Endothelial cell of umbilical vein (primary cell): ENCODE data around the gene OR5C1.

Source experiments
- CTCF ChIP-seq, 2 donors: IDR thresholded peaks; 1 replicate in 1 of 2; 2 replicates in 1 of 2; pipeline ENCODE4 v1.5.1; 2011; ENCODE audit warnings: low read length in 2 of 2, mild to moderate bottlenecking in 2 of 2, moderate library complexity in 2 of 2, control low read depth in 1 of 2, inconsistent platforms in 1 of 2, low read depth in 1 of 2; ENCODE audit not compliant: insufficient read depth in 1 of 2; ENCODE audit errors: extremely low read depth in 1 of 2
- EZH2 ChIP-seq: IDR thresholded peaks from 2 replicates; pipeline ENCODE4 v1.6.1; 2012; ENCODE audit warnings: borderline replicate concordance, low read depth, mild to moderate bottlenecking, moderate library complexity, low read length, inconsistent platforms; ENCODE audit not compliant: severe bottlenecking
- GATA2 ChIP-seq: IDR thresholded peaks from 2 replicates; pipeline ENCODE4 v1.7.0; 2011; ENCODE audit warnings: low read depth, mild to moderate bottlenecking, moderate library complexity, mixed read lengths, low read length; ENCODE audit not compliant: insufficient read length, insufficient read depth
- JUN ChIP-seq: IDR thresholded peaks from 2 replicates; pipeline ENCODE4 v1.6.1; 2011; ENCODE audit warnings: borderline replicate concordance, low read depth; ENCODE audit not compliant: insufficient read length, insufficient read depth
- MAX ChIP-seq: IDR thresholded peaks from 2 replicates; pipeline ENCODE4 v1.6.1; 2011; ENCODE audit not compliant: insufficient read depth, insufficient read length
- POLR2A ChIP-seq: IDR thresholded peaks from 2 replicates; pipeline ENCODE4 v1.6.1; 2012; ENCODE audit warnings: low read depth, mild to moderate bottlenecking, control low read depth, low read length
- POLR2AphosphoS5 ChIP-seq: IDR thresholded peaks from 2 replicates; pipeline ENCODE4 v1.6.1; 2012; ENCODE audit warnings: low read depth, mild to moderate bottlenecking, control low read depth, low read length, moderate library complexity; ENCODE audit not compliant: insufficient read depth

- TF ChIP-seq CTCF (IDR thresholded peaks at IDR 0.05; ENCODE audit: extremely low read depth in 1 of 2, insufficient read depth in 1 of 2, low read depth in 1 of 2, low read length in 2 of 2) (no peak), POLR2A (no peak), JUN (no peak), EZH2 (no peak), POLR2AphosphoS5 (no peak), MAX (no peak), GATA2 (no peak)
Observed at GRCh38 chr9:122806661-122807060, 17.9 kb downstream of the OR5C1 start.
